Skin epidermis (tissue), 12 donors: ENCODE data around the gene IQSEC2.
A peak's percentile ranks its signal among the peaks of the same experiment; 100 is the strongest.

Experiments
- H3K27ac ChIP-seq, 21 experiments: fragments of 200-600 bp; sonication (generic) in 11 of 21; one replicate each; pipeline ENCODE4 v1.5.0; 2020; ENCODE audit warnings: mild to moderate bottlenecking in 3 of 21, inconsistent platforms in 2 of 21, moderate library complexity in 2 of 21
- H3K4me3 ChIP-seq, 7 experiments: fragments of 200-600 bp; sonication (generic) in 2 of 7; one replicate each; pipeline ENCODE4 v1.5.0; 2020; ENCODE audit warnings: inconsistent platforms in 2 of 7, mild to moderate bottlenecking in 2 of 7, moderate library complexity in 1 of 7

The IQSEC2 gene

DNA sequence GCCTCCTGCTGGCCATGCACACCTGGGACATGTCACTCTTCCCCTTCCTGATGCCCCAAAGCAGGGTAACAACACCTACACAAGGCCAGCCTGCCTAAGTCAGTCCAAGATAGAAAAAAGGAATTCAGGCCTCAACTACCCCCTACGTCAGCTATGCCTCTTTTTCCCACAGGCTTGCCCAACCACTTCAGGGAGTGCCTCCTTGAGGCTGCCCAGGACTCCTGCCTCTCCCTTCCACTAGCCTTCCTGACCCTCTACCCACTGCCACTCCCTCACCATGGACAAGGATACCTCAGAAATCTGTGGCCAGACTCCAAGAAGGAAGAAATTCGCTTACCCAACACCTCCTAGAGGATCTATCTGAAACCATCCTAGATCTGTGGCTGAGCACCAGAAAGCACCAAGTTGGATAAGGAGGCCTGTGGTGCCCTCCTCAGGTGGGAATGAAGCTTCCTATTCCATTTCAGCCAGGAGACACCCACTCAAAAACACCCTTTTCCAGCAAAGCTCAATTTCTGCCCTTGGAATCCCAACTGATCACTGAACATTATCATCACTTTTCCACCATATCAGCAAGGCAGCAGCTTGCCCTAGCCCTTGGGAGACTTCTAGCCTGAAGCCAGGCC, 58.2 kb downstream of the IQSEC2 start:
- H3K27ac ChIP-seq = peak overlapping the region in 11 of 21 experiments; percentile 3 to 99 (median 92)
- H3K4me3 ChIP-seq = peak overlapping the region; percentile 70 to 92 (median 79)
